Left colon (tissue), 2 donors: Measurements from ENCODE around the gene KRTAP1-4. TPM values are rescaled to one million over a fixed set of nuclear protein-coding genes. Genes with fewer than 3 reads are reported as not detected.
"Not testable (repeated sequence)": the region's sequence is repeated elsewhere in the genome, so short reads cannot be mapped to it uniquely, and the experiment has no call there.

Experiments used
- ATAC-seq: fragments of 200-7000 bp; cut with Tn5 transposase; one replicate; pipeline ENCODE4 v1.9.1; 2020; ENCODE audit warnings: mild to moderate bottlenecking, moderate library complexity
- DNase-seq, 2 donors: peaks; one replicate each; pipeline ENCODE4 v3.0.0-alpha.2; 2020
- intact Hi-C, 2 donors: fragments of 100-400 bp; cut with DNase I in 1 of 2; cut with micrococcal nuclease in 1 of 2; formaldehyde crosslinking; loops; one replicate each; pipeline versions ENCODE4 v1.11.2 to v1.14.0; 2022; cut with DNase I, micrococcal nuclease
- long read RNA-seq: library from polyadenylated mRNA; unstranded; transcript quantifications from one replicate; pipeline ENCODE4 v2.0.0, GENCODE V29; 2021
- total RNA-seq, 2 donors: library from RNA; stranded (reverse); fragmentation: NEBNext Ultra II Directional; extraction: Animal tissue kit (Norgen Biotek cat#: 25700); gene quantifications; one replicate each; pipeline ENCODE4 v1.2.1, GENCODE V29; 2021
- donor health status: DM: no; HTN: no; CAD: no.
- donor health status: DM: yes; HTN: yes; CAD: no.

The KRTAP1-4 gene
- not detected for total RNA-seq
- long read RNA-seq, result 0 reads

GRCh38 chr17:41029633-41030245, at the start of gene KRTAP1-4:
Gene KRTAP1-4 (minus strand): TSS chr17:41030195. CDS start chr17:41030078, 117 bp downstream.
- intact Hi-C loops, result no loop called here
- DNase-seq (no peak), ATAC-seq (no peak)

- DNase-seq, result no peak
- intact Hi-C loops, result no loop called here
- ATAC-seq, result no peak
These were observed 46.8 kb upstream of the KRTAP1-4 start for GRCh38 chr17:41076788-41077187.

DNA sequence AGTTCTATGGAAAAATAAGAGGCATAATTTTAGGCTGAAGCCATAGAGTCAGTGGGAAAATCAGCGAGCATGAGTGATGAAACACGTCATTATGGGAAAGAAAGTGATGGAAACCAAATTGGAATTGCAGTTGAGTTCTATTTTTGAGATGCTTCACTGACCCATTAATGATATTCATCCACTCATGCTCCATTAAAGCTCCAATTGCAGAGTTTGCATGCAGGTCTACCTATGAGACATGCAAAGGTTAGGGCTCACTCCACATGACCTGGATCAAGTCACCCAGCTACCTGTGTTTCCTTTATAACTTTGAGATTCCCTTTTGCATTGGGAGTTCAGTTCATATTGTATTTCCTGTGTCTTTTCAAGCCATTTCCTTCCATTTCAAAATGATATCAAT, 43.7 kb upstream of the KRTAP1-4 start:
- intact Hi-C loops, result no loop called here
- no peak for ATAC-seq
- DNase-seq, result no peak

DNA sequence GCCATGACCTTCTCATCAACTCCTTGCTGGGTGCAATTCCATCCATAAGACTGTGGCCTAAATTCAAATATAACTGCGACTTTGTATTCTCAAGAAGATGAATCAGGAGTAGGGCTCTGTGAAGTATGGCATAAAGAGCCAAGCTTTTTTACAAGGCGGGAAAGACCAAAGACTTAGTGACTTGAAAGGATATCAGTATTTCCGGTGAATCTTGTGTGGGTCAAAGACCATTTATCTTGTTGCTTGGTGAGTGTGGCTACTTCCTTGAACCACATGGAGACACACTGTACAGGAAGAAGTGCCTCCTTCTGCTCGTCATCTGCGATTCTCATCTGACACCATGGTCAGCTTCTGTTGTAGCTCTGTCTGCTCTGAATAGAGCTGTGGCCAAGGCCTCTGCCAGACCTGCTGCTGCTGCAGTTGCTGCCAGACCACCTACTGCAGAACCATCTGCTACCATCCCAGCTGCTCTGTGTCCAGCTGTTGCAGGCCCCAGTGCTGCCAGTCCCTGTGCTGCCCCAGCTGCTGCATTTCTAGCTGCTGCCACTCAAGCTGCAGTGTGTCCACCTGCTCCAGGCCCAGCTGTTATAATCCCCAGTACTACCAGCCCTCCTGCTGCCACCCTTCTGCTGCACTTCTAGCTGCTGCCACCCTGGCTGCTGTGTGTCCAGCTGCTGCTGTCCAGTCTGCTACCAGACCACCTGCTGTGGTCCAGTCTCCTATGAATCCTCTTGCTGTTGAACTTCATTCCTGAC, 41.8 kb upstream of the KRTAP1-4 start:
- ATAC-seq, result no peak
- no peak for DNase-seq
- intact Hi-C loops, result no loop called here

DNA sequence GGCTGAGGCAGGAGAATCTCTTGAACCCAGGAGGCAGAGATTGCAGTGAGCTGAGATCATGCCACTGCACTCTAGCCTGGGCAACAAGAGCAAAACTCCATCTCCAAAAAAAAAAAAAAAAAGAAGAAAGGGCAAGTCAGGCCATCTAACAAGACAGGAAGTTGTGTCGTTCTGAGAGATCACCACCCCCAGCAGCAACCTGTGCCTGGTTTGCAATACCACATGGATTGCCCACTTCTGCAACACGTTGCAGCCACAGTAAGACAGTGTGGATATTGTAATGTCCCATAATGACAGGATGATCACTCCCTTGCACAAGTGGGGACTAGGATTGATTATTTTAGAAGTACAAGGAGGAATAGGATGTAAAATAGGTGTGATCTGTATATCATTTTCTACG, 39.0 kb upstream of the KRTAP1-4 start:
- ATAC-seq (no peak), DNase-seq (no peak)
- intact Hi-C loops, result no loop called here

GRCh38 chr17:41067281-41067680, 37.3 kb upstream of the KRTAP1-4 start:
- intact Hi-C loops, result no loop called here
- ATAC-seq (no peak), DNase-seq (no peak)

- ATAC-seq (no peak), DNase-seq (no peak)
- intact Hi-C loops, result no loop called here
These were observed 36.0 kb upstream of the KRTAP1-4 start, which contains the start of gene KRTAP2-4 for GRCh38 chr17:41065829-41066624. Gene KRTAP2-4 (minus strand): TSS chr17:41065879. CDS start chr17:41065845, 34 bp downstream.

DNA sequence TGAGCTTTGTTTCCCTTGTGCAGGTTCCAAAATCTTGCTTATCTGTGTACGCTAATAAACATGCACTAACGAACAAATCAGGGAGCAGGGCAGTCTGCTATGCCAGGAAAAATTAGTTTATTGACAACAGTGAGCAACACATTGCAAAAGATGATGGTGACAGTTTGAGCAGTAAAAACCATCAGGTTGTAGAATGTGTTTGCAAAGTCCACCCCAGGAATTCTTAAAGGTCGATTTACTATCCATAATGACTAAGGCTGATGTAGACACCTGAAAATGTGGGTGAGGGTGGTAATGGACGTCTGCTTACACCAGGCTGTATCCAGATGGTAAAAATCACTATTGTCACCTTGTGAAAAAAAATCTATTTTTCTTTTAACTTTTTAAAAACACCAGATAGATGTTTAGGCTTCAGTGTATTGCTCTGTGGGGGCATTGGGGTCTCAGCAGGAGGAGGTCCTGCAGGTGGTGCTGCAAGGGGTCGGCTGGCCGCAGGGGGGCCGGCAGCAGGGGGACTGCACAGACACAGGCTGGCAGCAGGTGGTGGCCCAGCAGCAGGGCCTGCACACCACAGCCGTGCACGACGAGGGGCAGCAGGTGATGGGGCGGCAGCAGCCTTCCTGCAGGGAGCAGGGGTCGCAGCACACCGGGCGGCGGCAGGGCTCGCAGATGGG, 35.2 kb upstream of the KRTAP1-4 start:
- intact Hi-C loops, ATAC-seq, DNase-seq: not testable (repeated sequence)

DNA sequence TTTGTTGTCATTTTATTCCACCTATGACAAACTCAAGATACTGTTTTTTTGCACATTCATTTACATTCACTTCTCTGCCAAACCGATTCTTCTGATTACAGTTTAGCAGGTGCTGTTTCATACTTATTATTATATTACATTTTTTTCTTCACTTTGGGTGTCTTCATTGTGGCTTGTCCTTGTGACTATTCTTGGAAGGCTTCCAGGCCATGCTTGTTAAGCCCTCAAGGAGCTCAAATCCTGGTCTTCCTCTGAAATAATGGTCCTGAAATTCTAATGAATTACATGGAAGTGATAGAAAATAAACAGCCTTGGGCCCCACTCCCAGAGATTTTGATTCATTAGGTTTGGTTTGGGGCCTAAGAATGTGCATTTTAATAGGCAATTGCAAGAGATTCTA, 34.3 kb upstream of the KRTAP1-4 start:
- intact Hi-C loops, result no loop called here
- ATAC-seq (no peak), DNase-seq (no peak)

DNA sequence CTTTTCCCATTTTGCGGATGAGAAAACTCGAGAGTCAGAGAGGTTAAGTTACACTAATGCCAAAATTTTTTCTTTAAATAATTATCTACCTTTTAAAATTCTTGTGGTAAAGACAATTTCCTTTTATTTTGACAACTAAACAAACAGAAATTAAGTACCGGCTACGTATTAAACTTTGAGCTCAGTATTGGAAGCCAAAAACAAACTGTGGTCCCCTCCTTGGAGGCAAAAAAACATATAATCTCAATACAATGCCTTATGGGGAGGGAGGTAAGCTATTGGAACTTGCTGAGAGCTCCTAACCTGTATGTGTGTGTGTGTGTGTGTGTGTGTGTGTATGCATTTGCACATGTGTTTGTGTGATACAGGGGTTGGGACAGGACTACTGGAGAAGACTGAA, 33.5 kb upstream of the KRTAP1-4 start:
- no peak for ATAC-seq
- DNase-seq, result no peak
- intact Hi-C loops, result no loop called here

- intact Hi-C loops, result no loop called here
- no peak for ATAC-seq
These were observed 32.0 kb upstream of the KRTAP1-4 start for GRCh38 chr17:41061964-41062363.

GRCh38 chr17:41060052-41060604, 30.1 kb upstream of the KRTAP1-4 start, which contains the start of gene KRTAP2-3:
Gene KRTAP2-3 (minus strand): TSS chr17:41060114. CDS start chr17:41060050, 64 bp downstream.
- no peak for DNase-seq
- intact Hi-C loops, result no loop called here
- no peak for ATAC-seq

More at GRCh38 chr17:41061964-41062363, 32.0 kb upstream of the KRTAP1-4 start:
- no peak for DNase-seq

GRCh38 chr17:41059276-41060051, 29.5 kb upstream of the KRTAP1-4 start:
- ATAC-seq, DNase-seq, intact Hi-C loops: not testable (repeated sequence)

DNA sequence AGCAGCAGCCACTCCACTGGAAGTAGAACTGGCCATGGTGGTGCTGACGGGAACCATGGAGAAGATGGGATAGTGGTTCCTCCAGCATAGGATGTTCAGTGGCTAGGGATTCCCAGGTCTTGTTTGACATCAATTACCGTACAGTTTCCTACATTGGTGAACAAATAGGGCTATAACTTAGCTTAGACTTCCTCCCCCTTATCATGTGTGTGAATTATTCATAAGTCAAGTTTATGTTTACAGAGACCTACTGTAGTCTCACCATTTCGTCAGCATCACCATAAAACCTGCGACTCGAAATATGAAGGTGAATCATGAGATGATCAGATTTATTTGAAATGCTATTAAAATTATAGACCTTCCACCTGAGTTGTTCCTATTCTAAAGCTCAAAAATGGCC, 28.7 kb upstream of the KRTAP1-4 start:
- intact Hi-C loops, result no loop called here
- no peak for DNase-seq
- ATAC-seq, result no peak

DNA sequence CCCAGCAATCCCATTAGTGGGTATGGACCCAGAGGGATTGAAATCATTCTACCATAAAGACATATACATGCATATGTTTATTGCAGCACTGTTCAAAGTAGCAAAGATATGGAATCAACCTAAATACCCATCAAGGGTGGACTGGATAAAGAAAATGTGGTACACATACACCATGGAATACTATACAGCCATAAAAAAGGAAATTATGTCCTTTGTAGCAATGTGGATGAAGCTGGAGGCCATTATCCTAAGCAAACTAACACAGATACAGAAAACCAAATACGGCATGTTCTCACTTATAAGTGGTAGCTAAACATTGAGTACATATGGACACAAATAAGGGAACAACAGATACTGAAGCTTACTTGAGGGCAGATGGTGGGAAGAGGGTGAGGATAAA, 27.6 kb upstream of the KRTAP1-4 start:
- ATAC-seq (no peak), DNase-seq (no peak)
- intact Hi-C loops, result no loop called here

DNA sequence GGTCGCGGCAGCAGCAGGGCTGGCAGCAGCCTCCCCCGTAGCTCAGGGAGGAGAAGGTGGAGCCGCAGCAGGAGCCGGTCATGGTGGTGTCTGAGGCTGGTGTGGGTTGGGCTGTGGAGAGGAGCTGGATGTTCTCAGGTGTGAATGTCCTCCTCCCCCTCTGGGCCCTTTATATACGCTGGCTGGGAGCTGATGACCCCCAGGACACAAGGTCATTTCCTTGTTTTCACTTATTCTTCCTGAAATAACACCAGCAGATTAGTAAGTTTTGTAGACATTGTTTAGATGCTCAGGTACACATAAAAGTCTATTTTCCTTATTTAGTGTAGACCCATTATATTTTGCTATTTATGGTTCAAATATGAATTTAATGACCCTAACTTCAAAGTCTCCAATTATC, 25.1 kb upstream of the KRTAP1-4 start, which contains the start of gene KRTAP2-2:
Gene KRTAP2-2, minus strand, starts transcription at position 101 of the 400 bp plus-strand sequence. Its CDS starts 19 bp downstream, at position 82.
- intact Hi-C loops, ATAC-seq, DNase-seq: not testable (repeated sequence)

DNA sequence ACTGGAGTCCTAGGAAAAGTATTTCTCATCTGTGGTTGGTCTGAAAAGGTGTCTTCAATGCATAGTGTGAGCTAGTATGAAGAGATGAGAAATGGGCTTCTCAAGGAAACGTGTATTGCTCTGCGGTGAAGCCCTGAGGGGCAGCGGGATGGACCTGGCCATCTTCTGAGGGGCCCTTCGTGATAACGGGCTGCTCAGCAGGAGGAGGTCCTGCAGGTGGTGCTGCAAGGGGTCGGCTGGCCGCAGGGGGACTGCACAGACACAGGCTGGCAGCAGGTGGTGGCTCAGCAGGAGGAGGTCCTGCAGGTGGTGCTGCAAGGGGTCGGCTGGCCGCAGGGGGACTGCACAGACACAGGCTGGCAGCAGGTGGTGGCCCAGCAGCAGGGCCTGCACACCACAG, 24.6 kb upstream of the KRTAP1-4 start:
- ATAC-seq, DNase-seq, intact Hi-C loops: not testable (repeated sequence)

GRCh38 chr17:41054025-41054424, 24.0 kb upstream of the KRTAP1-4 start:
- ATAC-seq, result no peak
- intact Hi-C loops, result no loop called here
- no peak for DNase-seq
